Ectodermal cell (in vitro differentiated cells): ENCODE data around the gene ADARB1.

Source experiments
- H3K27ac ChIP-seq: 2 replicates; pipeline ENCODE4 v1.7.0; 2013; ENCODE audit warnings: mild to moderate bottlenecking, low read depth, low read length; ENCODE audit not compliant: insufficient read depth, poor library complexity, severe bottlenecking
- H3K27me3 ChIP-seq: 2 replicates; pipeline ENCODE4 v1.7.0; 2013; ENCODE audit warnings: mild to moderate bottlenecking, low read length; ENCODE audit not compliant: insufficient read depth, control insufficient read depth, poor library complexity, severe bottlenecking
- H3K36me3 ChIP-seq: one replicate; pipeline ENCODE4 v1.7.0; 2013; ENCODE audit warnings: low read length; ENCODE audit not compliant: control insufficient read depth, insufficient read depth
- H3K4me1 ChIP-seq: one replicate; pipeline ENCODE4 v1.7.0; 2013; ENCODE audit warnings: low read length; ENCODE audit not compliant: control insufficient read depth, insufficient read depth
- H3K4me3 ChIP-seq: 2 replicates; pipeline ENCODE4 v1.7.0; 2013; ENCODE audit warnings: low read depth, low read length, control low read depth; ENCODE audit not compliant: insufficient read depth
- H3K9me3 ChIP-seq: 2 replicates; pipeline ENCODE4 v1.7.0; 2013; ENCODE audit warnings: mild to moderate bottlenecking, low read length, moderate library complexity; ENCODE audit not compliant: control insufficient read depth
- WGBS, 2 experiments: methylation state at CpG; one replicate each; pipeline ENCODE4 v1.1.7; 2013; ENCODE audit warnings: missing lambda C conversion rate in 2 of 2; 5-methylcytosine and 5-hydroxymethylcytosine counted together

The ADARB1 gene

GRCh38 chr21:45049714-45050344 is 24.6 kb upstream of the ADARB1 start:
- peaks cover 7% of the 10 kb centered on the region for H3K4me1 ChIP-seq
- no peaks in the 10 kb centered on the region for H3K36me3 ChIP-seq
- no peak overlapping the region for H3K4me3 ChIP-seq
- no peaks in the 10 kb centered on the region for H3K27me3 ChIP-seq
- WGBS, 2 experiments, result 87 to 89% methylated on average over 12 of the region's 12 CpGs
- H3K9me3 ChIP-seq, result no peaks in the 10 kb centered on the region
- no peak overlapping the region for H3K27ac ChIP-seq

- H3K36me3 ChIP-seq, result no peaks in the 10 kb centered on the region
- WGBS, 2 experiments, result 70 to 76% methylated on average over 13 to 14 of the region's 14 CpGs
- no peak overlapping the region for H3K27ac ChIP-seq
- H3K4me1 ChIP-seq, result peaks cover 7% of the 10 kb centered on the region
- no peaks in the 10 kb centered on the region for H3K27me3 ChIP-seq
- no peak overlapping the region for H3K4me3 ChIP-seq
- no peaks in the 10 kb centered on the region for H3K9me3 ChIP-seq
These were observed 24.0 kb upstream of the ADARB1 start for GRCh38 chr21:45050345-45050796.

DNA sequence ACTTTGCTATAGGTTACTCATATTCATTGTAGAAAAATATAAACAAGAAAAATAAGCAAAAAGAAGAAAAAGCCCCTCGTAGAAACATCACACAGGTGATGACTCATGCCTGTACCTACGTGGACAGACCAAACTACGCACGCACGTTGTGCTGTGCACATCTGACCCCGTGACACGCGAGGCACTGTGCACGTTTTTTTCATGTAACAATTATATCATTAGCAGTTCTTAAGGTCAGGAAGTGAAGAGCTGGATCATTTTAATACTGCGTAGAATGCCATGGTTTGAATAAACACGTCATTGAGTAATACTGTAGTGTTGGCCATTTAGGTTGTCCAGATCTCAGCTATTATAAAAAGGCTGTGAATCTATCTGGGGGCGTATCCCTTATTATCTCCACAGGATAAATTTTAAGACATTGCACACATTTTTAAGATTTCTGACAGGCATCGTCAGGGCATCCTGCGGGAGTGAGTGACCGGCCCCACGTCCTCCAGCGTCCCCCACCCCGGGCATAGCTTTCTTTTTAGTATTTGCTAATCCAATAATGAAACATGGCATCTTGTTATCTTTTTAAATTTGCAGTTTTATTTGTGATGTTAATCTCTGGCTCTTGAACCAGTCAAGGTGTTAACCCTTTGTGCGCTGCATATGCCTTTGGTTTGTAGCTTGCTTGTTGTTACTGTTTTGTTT is 23.4 kb upstream of the ADARB1 start:
- 80 to 85% methylated on average over 15 to 19 of the region's 19 CpGs for WGBS, 2 experiments
- Histone ChIP-seq H3K4me1 (peaks cover 7% of the 10 kb centered on the region), H3K36me3 (no peaks in the 10 kb centered on the region), H3K9me3 (no peaks in the 10 kb centered on the region), H3K27me3 (no peaks in the 10 kb centered on the region), H3K27ac (no peak overlapping the region), H3K4me3 (no peak overlapping the region)

DNA sequence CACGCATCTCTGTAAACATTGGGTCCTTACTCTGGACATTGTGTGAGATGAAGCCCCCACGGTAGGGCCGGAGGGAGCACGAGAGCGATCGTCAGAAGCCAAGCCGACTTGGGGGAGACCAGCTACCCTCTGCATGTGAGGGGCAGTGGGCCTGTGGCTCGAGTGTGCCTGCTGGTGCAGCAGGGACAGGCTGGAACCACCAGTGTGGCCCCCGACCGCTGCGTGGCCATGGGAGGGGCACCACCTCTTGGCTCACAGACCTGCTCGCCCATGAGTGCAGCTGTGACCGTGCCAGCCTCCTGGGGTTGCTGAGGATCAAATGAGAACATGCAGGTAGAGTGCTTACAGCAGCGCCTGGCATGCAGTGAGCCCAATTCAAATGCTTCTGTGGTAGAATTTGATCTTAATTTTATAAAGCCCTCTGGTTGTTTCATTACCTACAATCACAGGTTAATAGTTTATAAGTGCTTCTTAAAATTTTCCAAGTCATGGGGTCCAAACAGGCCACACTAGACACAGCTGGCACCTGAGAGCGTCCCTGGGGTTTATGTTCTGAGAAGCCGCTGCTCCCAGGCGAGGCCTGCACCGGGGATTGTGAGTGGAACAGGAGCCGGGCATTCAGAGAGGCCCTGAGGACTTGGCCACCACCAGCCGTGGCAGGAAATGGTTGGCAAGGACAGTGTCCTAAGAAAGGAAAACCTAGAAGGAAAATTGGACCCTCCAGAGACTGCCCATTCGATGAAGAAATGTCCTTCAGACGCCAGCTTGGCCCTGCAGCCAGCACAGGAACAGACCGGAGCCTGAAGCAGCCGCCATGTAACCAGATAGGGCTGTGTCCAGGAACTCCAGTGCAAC is 22.6 kb upstream of the ADARB1 start:
- WGBS, 2 experiments, result 86 to 88% methylated on average over 24 of the region's 24 CpGs
- Histone ChIP-seq H3K4me3 (no peak overlapping the region), H3K4me1 (peaks cover 7% of the 10 kb centered on the region), H3K27me3 (no peaks in the 10 kb centered on the region), H3K9me3 (no peaks in the 10 kb centered on the region), H3K27ac (no peak overlapping the region), H3K36me3 (no peaks in the 10 kb centered on the region)

DNA sequence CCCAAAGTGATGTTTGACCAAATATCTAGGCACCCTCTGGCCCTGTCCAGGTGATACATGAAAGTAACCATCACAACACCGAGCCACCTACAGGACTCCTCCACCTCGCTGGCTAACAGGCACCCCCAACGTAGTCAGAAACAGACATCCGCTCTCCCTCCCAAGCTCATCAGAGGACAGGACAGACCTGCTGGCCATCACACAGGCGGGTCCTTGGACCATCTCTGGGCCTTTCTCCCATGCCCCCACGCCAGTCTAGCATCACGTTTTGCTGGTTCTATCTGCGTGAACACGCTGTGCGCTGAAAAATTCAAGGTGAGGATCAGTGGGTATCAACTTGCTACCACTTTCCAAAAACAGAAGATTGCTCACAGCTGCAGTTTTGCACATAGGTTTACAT is 21.4 kb upstream of the ADARB1 start:
- Histone ChIP-seq H3K27me3 (no peaks in the 10 kb centered on the region), H3K9me3 (no peaks in the 10 kb centered on the region), H3K27ac (no peak overlapping the region), H3K4me1 (peaks cover 7% of the 10 kb centered on the region), H3K4me3 (no peak overlapping the region), H3K36me3 (no peaks in the 10 kb centered on the region)
- WGBS, 2 experiments, result 96 to 97% methylated on average over 10 of the region's 10 CpGs

GRCh38 chr21:45053561-45054226 is 20.7 kb upstream of the ADARB1 start:
- Histone ChIP-seq H3K36me3 (no peaks in the 10 kb centered on the region), H3K27ac (no peak overlapping the region), H3K4me1 (peaks cover 7% of the 10 kb centered on the region), H3K9me3 (no peaks in the 10 kb centered on the region), H3K4me3 (no peak overlapping the region), H3K27me3 (no peaks in the 10 kb centered on the region)
- 84 to 86% methylated on average over 8 of the region's 8 CpGs for WGBS, 2 experiments

DNA sequence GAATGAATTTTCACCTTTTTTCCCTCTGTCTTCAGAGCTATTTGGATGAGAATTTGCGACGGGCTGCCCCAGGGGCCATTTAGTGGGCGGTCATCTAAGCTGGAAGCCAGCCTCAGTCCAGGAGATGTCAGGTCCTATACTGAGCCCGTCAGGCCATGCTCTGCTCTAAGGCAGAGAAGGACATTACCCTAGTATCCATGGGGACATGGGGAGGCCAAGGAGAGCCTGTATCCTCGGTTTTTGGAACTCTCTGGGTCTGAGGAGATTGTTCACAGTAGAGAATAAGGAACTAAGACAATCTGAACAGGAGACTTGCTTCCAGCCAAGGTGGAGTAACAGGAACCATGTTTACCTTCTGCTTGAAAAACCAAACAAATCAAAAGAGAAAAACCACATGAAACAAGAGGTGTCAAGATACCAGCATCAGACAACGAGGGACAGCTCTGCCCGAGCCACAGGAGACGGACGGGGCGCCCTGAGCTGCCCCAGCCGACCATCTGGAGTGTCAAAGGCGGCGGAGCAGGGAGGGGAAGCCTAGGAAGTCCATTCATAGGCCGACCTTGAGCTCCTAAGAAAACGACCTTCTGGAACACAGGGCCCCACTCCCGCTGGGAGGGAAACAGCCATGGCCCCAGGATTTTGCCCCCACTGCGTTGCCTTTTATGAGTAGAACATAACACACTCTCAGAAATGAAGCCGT is 20.0 kb upstream of the ADARB1 start:
- 91 to 92% methylated on average over 18 of the region's 18 CpGs for WGBS, 2 experiments
- no peak overlapping the region for H3K27ac ChIP-seq
- H3K4me1 ChIP-seq, result peaks cover 7% of the 10 kb centered on the region
- H3K9me3 ChIP-seq, result no peaks in the 10 kb centered on the region
- H3K27me3 ChIP-seq, result no peaks in the 10 kb centered on the region
- H3K4me3 ChIP-seq, result no peak overlapping the region
- no peaks in the 10 kb centered on the region for H3K36me3 ChIP-seq

GRCh38 chr21:45054927-45055612 is 19.3 kb upstream of the ADARB1 start:
- Histone ChIP-seq H3K27me3 (no peaks in the 10 kb centered on the region), H3K9me3 (no peaks in the 10 kb centered on the region), H3K4me3 (no peak overlapping the region), H3K27ac (no peak overlapping the region), H3K36me3 (no peaks in the 10 kb centered on the region), H3K4me1 (peaks cover 7% of the 10 kb centered on the region)
- WGBS, 2 experiments, result 93 to 94% methylated on average over 37 of the region's 37 CpGs

DNA sequence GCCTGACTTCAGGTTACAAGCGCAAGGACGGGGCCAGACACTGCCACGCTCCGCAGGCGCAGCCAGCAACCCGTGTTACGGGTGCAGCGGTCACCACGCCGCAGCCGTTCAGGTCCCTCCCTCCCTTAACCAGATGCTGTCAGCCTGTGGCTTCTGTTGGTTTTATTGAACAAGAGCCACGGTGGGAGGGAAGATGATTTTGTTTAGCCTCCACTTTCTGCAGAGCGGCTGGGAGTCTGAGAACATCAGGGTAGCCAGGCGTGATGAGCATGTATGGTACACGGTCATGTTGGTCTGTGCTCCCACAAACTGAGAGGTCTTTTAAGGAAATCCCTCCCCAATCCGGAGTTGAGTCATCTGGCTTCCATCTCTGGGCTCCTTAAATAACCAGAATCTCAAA is 18.5 kb upstream of the ADARB1 start:
- H3K4me1 ChIP-seq, result no peaks in the 10 kb centered on the region
- 92 to 94% methylated on average over 16 of the region's 16 CpGs for WGBS, 2 experiments
- no peaks in the 10 kb centered on the region for H3K27me3 ChIP-seq

More for the DNA sequence above, 18.5 kb upstream of the ADARB1 start:
- Histone ChIP-seq H3K4me3 (no peak overlapping the region), H3K9me3 (no peaks in the 10 kb centered on the region), H3K27ac (no peak overlapping the region), H3K36me3 (no peaks in the 10 kb centered on the region)
